ENCODE data around the gene ZNF280D. TPM values are rescaled to one million over a fixed set of nuclear protein-coding genes. Genes with fewer than 3 reads are reported as not detected.

Gene ZNF280D
- total and polyA plus RNA-seq, 12 donors, result 16.9 to 67.5 (median 46.1) TPM

DNA sequence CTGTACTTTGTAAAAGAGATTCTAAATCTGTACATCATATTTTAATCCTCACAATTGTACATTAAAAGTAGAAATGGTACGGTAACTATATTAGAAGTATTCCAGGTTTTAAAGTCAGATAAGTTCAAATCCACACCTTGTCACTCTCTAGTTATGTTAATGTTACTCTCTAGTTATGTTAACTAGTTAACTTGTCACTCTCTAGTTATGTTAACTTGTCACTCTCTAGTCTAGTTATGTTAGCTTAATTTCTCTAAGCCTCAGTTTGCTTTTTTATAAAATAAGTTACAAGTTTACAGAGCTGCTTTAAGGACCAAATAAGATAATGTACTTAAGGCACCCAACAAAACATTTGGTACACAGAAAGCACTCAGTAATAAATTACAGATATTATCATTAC, 42.6 kb downstream of the ZNF280D start:
- TF ChIP-seq, protein P1, sequence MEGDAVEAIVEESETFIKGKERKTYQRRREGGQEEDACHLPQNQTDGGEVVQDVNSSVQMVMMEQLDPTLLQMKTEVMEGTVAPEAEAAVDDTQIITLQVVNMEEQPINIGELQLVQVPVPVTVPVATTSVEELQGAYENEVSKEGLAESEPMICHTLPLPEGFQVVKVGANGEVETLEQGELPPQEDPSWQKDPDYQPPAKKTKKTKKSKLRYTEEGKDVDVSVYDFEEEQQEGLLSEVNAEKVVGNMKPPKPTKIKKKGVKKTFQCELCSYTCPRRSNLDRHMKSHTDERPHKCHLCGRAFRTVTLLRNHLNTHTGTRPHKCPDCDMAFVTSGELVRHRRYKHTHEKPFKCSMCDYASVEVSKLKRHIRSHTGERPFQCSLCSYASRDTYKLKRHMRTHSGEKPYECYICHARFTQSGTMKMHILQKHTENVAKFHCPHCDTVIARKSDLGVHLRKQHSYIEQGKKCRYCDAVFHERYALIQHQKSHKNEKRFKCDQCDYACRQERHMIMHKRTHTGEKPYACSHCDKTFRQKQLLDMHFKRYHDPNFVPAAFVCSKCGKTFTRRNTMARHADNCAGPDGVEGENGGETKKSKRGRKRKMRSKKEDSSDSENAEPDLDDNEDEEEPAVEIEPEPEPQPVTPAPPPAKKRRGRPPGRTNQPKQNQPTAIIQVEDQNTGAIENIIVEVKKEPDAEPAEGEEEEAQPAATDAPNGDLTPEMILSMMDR (IDR thresholded peaks at IDR 0.05), result no peak
- TF ChIP-seq POLR2A (IDR thresholded peaks at IDR 0.05), result no peak
- intact Hi-C loops (cut with DNase I), result no loop called here
- Histone ChIP-seq H3K9me3 (replicated peaks in 1 of 3) (no peaks in the 10 kb centered on the region), H3K4me1 (replicated peaks in 1 of 2) (no peaks in the 10 kb centered on the region), H3K27me3 (no peaks in the 10 kb centered on the region), H3K4me3 (no peak overlapping the region), H3K36me3 (replicated peaks in 1 of 2) (no peaks in the 10 kb centered on the region), H3K27ac (no peak overlapping the region)
- DNase-seq, result no peak
- 95 to 98% (median 97%) methylated on average over 1 of the region's 1 CpG for WGBS, 4 donors

DNA sequence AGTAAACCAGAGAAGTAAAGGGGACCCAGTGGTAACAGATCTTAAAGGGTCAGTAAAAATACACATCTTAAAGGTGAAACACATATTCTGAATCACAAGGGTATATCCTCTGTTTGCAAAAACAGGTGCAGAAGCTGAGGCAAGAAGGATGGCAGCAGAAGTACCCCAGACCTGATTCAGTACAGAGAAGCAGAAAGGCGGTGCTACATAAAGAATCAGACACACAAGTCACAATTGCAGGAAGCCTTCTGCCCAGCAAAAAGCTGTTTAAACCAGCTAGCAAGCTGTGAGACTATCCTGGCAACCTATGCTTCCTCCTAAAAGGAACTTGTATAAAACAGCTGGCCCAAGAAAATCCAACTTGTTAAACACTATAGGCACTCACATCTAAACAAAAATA, 49.4 kb downstream of the ZNF280D start:
- TF ChIP-seq, protein P1 (IDR thresholded peaks at IDR 0.05), result no peak
- TF ChIP-seq POLR2A (IDR thresholded peaks at IDR 0.05), result no peak
- WGBS, 4 donors, result 88 to 95% (median 95%) methylated on average over 1 of the region's 1 CpG
- no peak for DNase-seq
- Histone ChIP-seq H3K36me3 (replicated peaks in 1 of 2) (no peaks in the 10 kb centered on the region), H3K27ac (no peak overlapping the region), H3K9me3 (replicated peaks in 1 of 3) (peaks cover 0 to 5% (median 0%) of the 10 kb centered on the region in 3 donors), H3K4me1 (replicated peaks in 1 of 2) (no peaks in the 10 kb centered on the region), H3K27me3 (no peaks in the 10 kb centered on the region), H3K4me3 (no peak overlapping the region)
- intact Hi-C loops (cut with DNase I), result no loop called here

DNA sequence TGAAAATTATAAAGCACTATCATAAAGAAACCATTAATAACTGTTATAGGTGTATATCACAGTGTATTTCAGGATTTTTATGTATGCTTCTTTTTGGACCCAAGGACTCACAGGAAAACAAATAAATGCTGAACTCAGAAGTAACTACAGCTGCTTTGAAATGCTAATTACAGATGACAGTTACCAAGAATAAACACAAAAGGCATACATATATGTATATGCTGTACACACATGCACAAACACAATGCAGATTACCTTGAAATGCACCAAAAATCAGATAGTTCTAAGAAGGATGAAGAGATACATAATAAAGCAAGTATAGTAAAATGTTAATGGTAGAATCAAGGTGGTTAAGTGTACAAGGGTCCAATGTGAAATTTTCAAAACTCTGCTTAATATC, 52.2 kb downstream of the ZNF280D start:
- Histone ChIP-seq H3K4me3 (no peak overlapping the region), H3K27me3 (no peaks in the 10 kb centered on the region), H3K36me3 (replicated peaks in 1 of 2) (no peaks in the 10 kb centered on the region), H3K27ac (no peak overlapping the region), H3K9me3 (replicated peaks in 1 of 3) (peaks cover 0 to 5% (median 0%) of the 10 kb centered on the region in 3 donors), H3K4me1 (replicated peaks in 1 of 2) (no peaks in the 10 kb centered on the region)
- TF ChIP-seq POLR2A (IDR thresholded peaks at IDR 0.05), result no peak
- TF ChIP-seq, protein P1 (IDR thresholded peaks at IDR 0.05), result no peak
- intact Hi-C loops (cut with DNase I), result no loop called here
- DNase-seq, result no peak

GRCh38 chr15:56679225-56679624, 54.1 kb downstream of the ZNF280D start:
- DNase-seq, result no peak
- H3K27me3 ChIP-seq, result no peaks in the 10 kb centered on the region
- no peaks in the 10 kb centered on the region for H3K36me3 ChIP-seq (replicated peaks in 1 of 2)
- intact Hi-C loops (cut with DNase I), result no loop called here
- TF ChIP-seq, protein P1 (IDR thresholded peaks at IDR 0.05), result no peak
- TF ChIP-seq POLR2A (IDR thresholded peaks at IDR 0.05), result no peak
- H3K9me3 ChIP-seq (replicated peaks in 1 of 3), result peaks cover 0 to 5% (median 0%) of the 10 kb centered on the region in 3 donors
- H3K4me1 ChIP-seq (replicated peaks in 1 of 2), result no peaks in the 10 kb centered on the region
- no peak overlapping the region for H3K27ac ChIP-seq
- no peak overlapping the region for H3K4me3 ChIP-seq

All from adrenal gland (tissue), 12 donors.